GM23338 (cell line): ENCODE data around the gene JAG2. TPM values are rescaled to one million over a fixed set of nuclear protein-coding genes. Genes with fewer than 3 reads are reported as not detected.

Experiments
- ATAC-seq: fragments of 200-7000 bp; cut with Tn5 transposase; 3 replicates; pipeline ENCODE4 v1.9.1; 2020
- DNase-seq: peaks from one replicate; pipeline ENCODE4 v3.0.0-alpha.2; 2015; ENCODE audit warnings: low spot score
- H2AFZ ChIP-seq: fragments of 200-600 bp; sonication (generic); 2 replicates; pipeline ENCODE4 v1.8.0; 2016; ENCODE audit warnings: antibody characterized with exemption, mild to moderate bottlenecking, moderate library complexity
- H3F3A ChIP-seq: fragments of 200-600 bp; sonication (generic); replicated peaks from 2 replicates; pipeline ENCODE4 v1.8.0; 2017; ENCODE audit warnings: antibody characterized with exemption, mixed run types, low read depth
- H3K27ac ChIP-seq: fragments of 200-600 bp; sonication (generic); 2 replicates; pipeline ENCODE4 v1.6.1; 2016; ENCODE audit warnings: low read depth
- H3K27me3 ChIP-seq: fragments of 200-600 bp; sonication (generic); 2 replicates; pipeline ENCODE4 v1.8.0; 2016; ENCODE audit warnings: mild to moderate bottlenecking, mixed run types, moderate library complexity; ENCODE audit not compliant: insufficient read depth
- H3K36me3 ChIP-seq: fragments of 200-600 bp; sonication (generic); 2 replicates; pipeline ENCODE4 v1.8.0; 2016; ENCODE audit warnings: mild to moderate bottlenecking; ENCODE audit not compliant: insufficient read depth
- H3K4me1 ChIP-seq: fragments of 200-600 bp; sonication (generic); 2 replicates; pipeline ENCODE4 v1.8.0; 2016; ENCODE audit warnings: mild to moderate bottlenecking, moderate library complexity; ENCODE audit not compliant: insufficient read depth
- H3K4me2 ChIP-seq: fragments of 200-600 bp; sonication (generic); 2 replicates; pipeline ENCODE4 v1.7.1; 2017; ENCODE audit warnings: mixed run types
- H3K4me3 ChIP-seq: fragments of 200-600 bp; sonication (generic); 2 replicates; pipeline ENCODE4 v1.6.1; 2016; ENCODE audit warnings: mixed run types
- H3K79me2 ChIP-seq: fragments of 200-600 bp; sonication (generic); replicated peaks from 2 replicates; pipeline ENCODE4 v1.8.0; 2017; ENCODE audit warnings: mild to moderate bottlenecking; ENCODE audit not compliant: insufficient read depth
- H3K9me2 ChIP-seq: fragments of 200-600 bp; sonication (generic); 2 replicates; pipeline ENCODE4 v1.8.0; 2017; ENCODE audit not compliant: insufficient read depth
- H4K20me1 ChIP-seq: fragments of 200-600 bp; sonication (generic); replicated peaks from 2 replicates; pipeline ENCODE4 v1.8.0; 2017; ENCODE audit warnings: mild to moderate bottlenecking; ENCODE audit not compliant: insufficient read depth
- H3K27ac Mint-ChIP-seq: 2 replicates; pipeline ENCODE4 v1.8.0; 2020; ENCODE audit warnings: inconsistent platforms, mild to moderate bottlenecking, moderate library complexity, mixed read lengths
- H3K27me3 Mint-ChIP-seq: 3 replicates; pipeline ENCODE4 v1.8.0; 2022; ENCODE audit warnings: low read depth, mild to moderate bottlenecking, moderate library complexity, mixed read lengths, inconsistent platforms; ENCODE audit not compliant: insufficient read depth, poor library complexity
- H3K36me3 Mint-ChIP-seq: 3 replicates; pipeline ENCODE4 v1.8.0; 2021; ENCODE audit warnings: low read depth, mild to moderate bottlenecking, inconsistent platforms, moderate library complexity, mixed read lengths
- H3K4me1 Mint-ChIP-seq: 3 replicates; pipeline ENCODE4 v1.8.0; 2020; ENCODE audit warnings: mild to moderate bottlenecking, inconsistent platforms, mixed read lengths
- H3K4me3 Mint-ChIP-seq: 3 replicates; pipeline ENCODE4 v1.8.0; 2021; ENCODE audit warnings: moderate library complexity, mild to moderate bottlenecking, inconsistent platforms, mixed read lengths
- H3K9me3 Mint-ChIP-seq: 3 replicates; pipeline ENCODE4 v1.8.0; 2020; ENCODE audit warnings: moderate library complexity, mild to moderate bottlenecking, inconsistent platforms, mixed read lengths
- CREB1 ChIP-seq: fragments of 250-450 bp; sonication (Bioruptor Pico); IDR thresholded peaks from 2 replicates; pipeline ENCODE4 v1.5.0; 2020; ENCODE audit warnings: low read depth, mild to moderate bottlenecking, moderate library complexity
- EZH2 ChIP-seq: fragments of 200-600 bp; sonication (generic); IDR thresholded peaks from one replicate; pipeline ENCODE4 v1.8.0; 2017; ENCODE audit warnings: antibody characterized with exemption, mild to moderate bottlenecking, low read depth; ENCODE audit not compliant: unreplicated experiment
- STAT1 ChIP-seq: IDR thresholded peaks from one replicate; pipeline ENCODE4 v1.6.1; 2016; ENCODE audit warnings: antibody characterized with exemption; ENCODE audit not compliant: unreplicated experiment
- ZNF114 ChIP-seq: fragments of 250-450 bp; sonication (Bioruptor Pico); IDR thresholded peaks from 2 replicates; pipeline ENCODE4 v1.5.0; 2020; ENCODE audit warnings: mild to moderate bottlenecking, moderate library complexity
- polyA plus RNA-seq: library from polyadenylated mRNA; unstranded; fragments of >200 nt; fragmentation: Nextera tagmentation; extraction: Ambion mirVana; gene quantifications from 2 replicates; pipeline ENCODE4 v1.2.1, GENCODE V29; 2016
- total RNA-seq: library from RNA; depleted of rRNA; stranded (reverse); fragments of >200 nt; shearing (Covaris generic); gene quantifications from 2 replicates; pipeline ENCODE4 v1.2.3, GENCODE V29; 2014
- TF ChIP-seq, protein P1 (sequence below), 2 experiments: fragments of 200-600 bp in 1 of 2; sonication (generic) in 1 of 2; conservative IDR thresholded peaks; 2 replicates each; pipeline versions ENCODE4 v1.5.1 to v1.6.1; 2016 to 2017; ENCODE audit warnings: antibody characterized with exemption in 2 of 2, low read depth in 2 of 2, mild to moderate bottlenecking in 2 of 2, moderate library complexity in 1 of 2
- TF ChIP-seq, protein P2 (sequence below): fragments of 250-450 bp; sonication (Bioruptor Pico); IDR thresholded peaks from 2 replicates; pipeline ENCODE4 v1.5.0; 2020; ENCODE audit warnings: mild to moderate bottlenecking, moderate library complexity

JAG2 gene
- total and polyA plus RNA-seq, 2 experiments from 2014 or later, result 1.9 to 10.3 TPM

DNA sequence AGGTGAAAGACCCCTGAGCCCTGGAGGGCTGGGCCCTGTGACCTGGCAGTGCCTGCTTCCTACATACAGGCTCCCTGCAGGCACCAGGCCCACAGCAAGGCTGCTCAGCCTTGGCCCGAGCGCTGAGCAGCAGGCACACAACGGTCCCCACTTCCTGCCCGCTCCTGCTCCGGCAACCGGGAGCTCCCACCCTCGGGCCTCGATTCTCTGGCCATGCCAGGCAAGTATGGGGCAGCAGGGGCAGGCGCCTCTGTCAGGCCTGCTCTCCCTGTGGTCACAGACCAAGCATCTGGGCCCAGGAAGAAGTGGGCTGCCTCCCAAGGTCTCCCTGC is 43.1 kb upstream of the JAG2 start (continued):
- TF ChIP-seq, protein P1, sequence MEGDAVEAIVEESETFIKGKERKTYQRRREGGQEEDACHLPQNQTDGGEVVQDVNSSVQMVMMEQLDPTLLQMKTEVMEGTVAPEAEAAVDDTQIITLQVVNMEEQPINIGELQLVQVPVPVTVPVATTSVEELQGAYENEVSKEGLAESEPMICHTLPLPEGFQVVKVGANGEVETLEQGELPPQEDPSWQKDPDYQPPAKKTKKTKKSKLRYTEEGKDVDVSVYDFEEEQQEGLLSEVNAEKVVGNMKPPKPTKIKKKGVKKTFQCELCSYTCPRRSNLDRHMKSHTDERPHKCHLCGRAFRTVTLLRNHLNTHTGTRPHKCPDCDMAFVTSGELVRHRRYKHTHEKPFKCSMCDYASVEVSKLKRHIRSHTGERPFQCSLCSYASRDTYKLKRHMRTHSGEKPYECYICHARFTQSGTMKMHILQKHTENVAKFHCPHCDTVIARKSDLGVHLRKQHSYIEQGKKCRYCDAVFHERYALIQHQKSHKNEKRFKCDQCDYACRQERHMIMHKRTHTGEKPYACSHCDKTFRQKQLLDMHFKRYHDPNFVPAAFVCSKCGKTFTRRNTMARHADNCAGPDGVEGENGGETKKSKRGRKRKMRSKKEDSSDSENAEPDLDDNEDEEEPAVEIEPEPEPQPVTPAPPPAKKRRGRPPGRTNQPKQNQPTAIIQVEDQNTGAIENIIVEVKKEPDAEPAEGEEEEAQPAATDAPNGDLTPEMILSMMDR (conservative IDR thresholded peaks at IDR 0.05; ENCODE audit: low read depth in 2 of 2), result no peak
- TF ChIP-seq, protein P2, sequence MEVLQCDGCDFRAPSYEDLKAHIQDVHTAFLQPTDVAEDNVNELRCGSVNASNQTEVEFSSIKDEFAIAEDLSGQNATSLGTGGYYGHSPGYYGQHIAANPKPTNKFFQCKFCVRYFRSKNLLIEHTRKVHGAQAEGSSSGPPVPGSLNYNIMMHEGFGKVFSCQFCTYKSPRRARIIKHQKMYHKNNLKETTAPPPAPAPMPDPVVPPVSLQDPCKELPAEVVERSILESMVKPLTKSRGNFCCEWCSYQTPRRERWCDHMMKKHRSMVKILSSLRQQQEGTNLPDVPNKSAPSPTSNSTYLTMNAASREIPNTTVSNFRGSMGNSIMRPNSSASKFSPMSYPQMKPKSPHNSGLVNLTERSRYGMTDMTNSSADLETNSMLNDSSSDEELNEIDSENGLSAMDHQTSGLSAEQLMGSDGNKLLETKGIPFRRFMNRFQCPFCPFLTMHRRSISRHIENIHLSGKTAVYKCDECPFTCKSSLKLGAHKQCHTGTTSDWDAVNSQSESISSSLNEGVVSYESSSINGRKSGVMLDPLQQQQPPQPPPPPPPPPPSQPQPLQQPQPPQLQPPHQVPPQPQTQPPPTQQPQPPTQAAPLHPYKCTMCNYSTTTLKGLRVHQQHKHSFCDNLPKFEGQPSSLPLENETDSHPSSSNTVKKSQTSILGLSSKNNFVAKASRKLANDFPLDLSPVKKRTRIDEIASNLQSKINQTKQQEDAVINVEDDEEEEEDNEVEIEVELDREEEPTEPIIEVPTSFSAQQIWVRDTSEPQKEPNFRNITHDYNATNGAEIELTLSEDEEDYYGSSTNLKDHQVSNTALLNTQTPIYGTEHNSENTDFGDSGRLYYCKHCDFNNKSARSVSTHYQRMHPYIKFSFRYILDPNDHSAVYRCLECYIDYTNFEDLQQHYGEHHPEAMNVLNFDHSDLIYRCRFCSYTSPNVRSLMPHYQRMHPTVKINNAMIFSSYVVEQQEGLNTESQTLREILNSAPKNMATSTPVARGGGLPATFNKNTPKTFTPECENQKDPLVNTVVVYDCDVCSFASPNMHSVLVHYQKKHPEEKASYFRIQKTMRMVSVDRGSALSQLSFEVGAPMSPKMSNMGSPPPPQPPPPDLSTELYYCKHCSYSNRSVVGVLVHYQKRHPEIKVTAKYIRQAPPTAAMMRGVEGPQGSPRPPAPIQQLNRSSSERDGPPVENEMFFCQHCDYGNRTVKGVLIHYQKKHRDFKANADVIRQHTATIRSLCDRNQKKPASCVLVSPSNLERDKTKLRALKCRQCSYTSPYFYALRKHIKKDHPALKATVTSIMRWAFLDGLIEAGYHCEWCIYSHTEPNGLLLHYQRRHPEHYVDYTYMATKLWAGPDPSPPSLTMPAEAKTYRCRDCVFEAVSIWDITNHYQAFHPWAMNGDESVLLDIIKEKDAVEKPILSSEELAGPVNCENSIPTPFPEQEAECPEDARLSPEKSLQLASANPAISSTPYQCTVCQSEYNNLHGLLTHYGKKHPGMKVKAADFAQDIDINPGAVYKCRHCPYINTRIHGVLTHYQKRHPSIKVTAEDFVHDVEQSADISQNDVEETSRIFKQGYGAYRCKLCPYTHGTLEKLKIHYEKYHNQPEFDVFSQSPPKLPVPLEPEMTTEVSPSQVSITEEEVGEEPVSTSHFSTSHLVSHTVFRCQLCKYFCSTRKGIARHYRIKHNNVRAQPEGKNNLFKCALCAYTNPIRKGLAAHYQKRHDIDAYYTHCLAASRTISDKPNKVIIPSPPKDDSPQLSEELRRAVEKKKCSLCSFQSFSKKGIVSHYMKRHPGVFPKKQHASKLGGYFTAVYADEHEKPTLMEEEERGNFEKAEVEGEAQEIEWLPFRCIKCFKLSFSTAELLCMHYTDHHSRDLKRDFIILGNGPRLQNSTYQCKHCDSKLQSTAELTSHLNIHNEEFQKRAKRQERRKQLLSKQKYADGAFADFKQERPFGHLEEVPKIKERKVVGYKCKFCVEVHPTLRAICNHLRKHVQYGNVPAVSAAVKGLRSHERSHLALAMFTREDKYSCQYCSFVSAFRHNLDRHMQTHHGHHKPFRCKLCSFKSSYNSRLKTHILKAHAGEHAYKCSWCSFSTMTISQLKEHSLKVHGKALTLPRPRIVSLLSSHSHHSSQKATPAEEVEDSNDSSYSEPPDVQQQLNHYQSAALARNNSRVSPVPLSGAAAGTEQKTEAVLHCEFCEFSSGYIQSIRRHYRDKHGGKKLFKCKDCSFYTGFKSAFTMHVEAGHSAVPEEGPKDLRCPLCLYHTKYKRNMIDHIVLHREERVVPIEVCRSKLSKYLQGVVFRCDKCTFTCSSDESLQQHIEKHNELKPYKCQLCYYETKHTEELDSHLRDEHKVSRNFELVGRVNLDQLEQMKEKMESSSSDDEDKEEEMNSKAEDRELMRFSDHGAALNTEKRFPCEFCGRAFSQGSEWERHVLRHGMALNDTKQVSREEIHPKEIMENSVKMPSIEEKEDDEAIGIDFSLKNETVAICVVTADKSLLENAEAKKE (CRISPR knock-in tag), result no peak
- TF ChIP-seq STAT1 (no peak), ZNF114 (CRISPR knock-in tag) (no peak), EZH2 (no peak)

DNA sequence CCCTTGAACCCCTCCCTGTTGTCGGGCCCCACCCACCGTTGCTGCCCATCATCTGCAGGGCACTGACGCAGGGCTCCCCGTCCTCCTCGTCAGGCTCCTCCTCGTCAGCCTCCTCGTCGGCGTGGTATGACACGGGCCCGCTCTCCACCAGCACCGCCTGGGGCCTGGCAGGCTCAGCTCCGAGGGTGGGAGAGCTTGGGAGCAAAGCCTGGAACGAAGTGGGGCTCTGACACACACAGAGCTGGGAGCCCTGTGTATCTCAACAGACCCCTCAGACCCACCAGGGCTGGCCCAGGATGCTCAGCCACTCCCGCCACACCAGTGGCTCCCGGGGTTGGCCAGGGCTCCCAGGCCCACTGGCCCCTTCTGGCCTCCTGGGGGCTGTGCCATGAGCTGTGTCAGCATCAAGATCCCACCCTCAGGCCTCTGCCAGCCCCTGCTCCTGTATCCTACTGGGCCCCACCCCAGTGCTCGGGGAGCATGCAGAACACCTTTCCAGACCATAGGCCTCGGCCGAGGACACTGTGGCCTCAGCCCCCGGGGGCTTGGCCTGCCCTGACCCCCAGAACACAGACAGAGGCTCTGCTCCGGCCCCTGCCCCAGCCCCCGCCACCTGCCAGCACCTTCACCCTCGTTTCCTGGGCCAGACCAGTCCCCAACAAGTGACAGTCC is 42.6 kb upstream of the JAG2 start:
- H3K9me2 ChIP-seq, result no peaks in the 10 kb centered on the region
- no peaks in the 10 kb centered on the region; the same call in 1 of the 2 replicates for H4K20me1 ChIP-seq
- no peaks in the 10 kb centered on the region for H3F3A ChIP-seq
- H3K27me3 Mint-ChIP-seq, result peaks cover 3% of the 10 kb centered on the region
- H3K4me3 ChIP-seq, result no peak overlapping the region
- H2AFZ ChIP-seq, result no peak overlapping the region
- no peaks in the 10 kb centered on the region for H3K27me3 ChIP-seq
- no peak overlapping the region for H3K4me2 ChIP-seq
- no peaks in the 10 kb centered on the region for H3K79me2 ChIP-seq
- ATAC-seq (no peak), DNase-seq (no peak)
- no peak overlapping the region for H3K27ac Mint-ChIP-seq
- H3K4me1 Mint-ChIP-seq, result no peaks in the 10 kb centered on the region
- no peaks in the 10 kb centered on the region; the same call in 2 of the 3 replicates for H3K9me3 Mint-ChIP-seq
- H3K36me3 ChIP-seq, result no peaks in the 10 kb centered on the region
- no peaks in the 10 kb centered on the region for H3K4me1 ChIP-seq
- no peak overlapping the region for H3K27ac ChIP-seq
- no peaks in the 10 kb centered on the region for H3K36me3 Mint-ChIP-seq
- no peak overlapping the region for H3K4me3 Mint-ChIP-seq
- TF ChIP-seq CREB1 (CRISPR knock-in tag) (no peak), STAT1 (no peak), ZNF114 (CRISPR knock-in tag) (no peak)
- TF ChIP-seq, protein P2 (CRISPR knock-in tag), result no peak
